Anterior cingulate cortex (tissue), 58 donors: ENCODE results near the gene BMP8B.
"Not testable (repeated sequence)": the region's sequence is repeated elsewhere in the genome, so short reads cannot be mapped to it uniquely, and the experiment has no call there.

Experiments
- DNase-seq, 58 donors: peaks; one replicate each; lab custom pipeline; 2025; lab: John Stamatoyannopoulos, UW

The BMP8B gene

GRCh38 chr1:39788758-39789570 lies at the start of gene BMP8B:
BMP8B (minus strand) TSS chr1:39788865; CDS start chr1:39788485, 380 bp downstream.
- DNase-seq: peak in 37 of 58 donors; percentile 2 to 65 (median 40)

- DNase-seq: no peak
These were observed 48.0 kb upstream of the BMP8B start for GRCh38 chr1:39836595-39837110.

GRCh38 chr1:39835935-39836594 lies 47.4 kb upstream of the BMP8B start:
- no peak for DNase-seq

GRCh38 chr1:39835110-39835509 lies 46.4 kb upstream of the BMP8B start:
- DNase-seq: no peak

GRCh38 chr1:39833621-39834385 lies 45.1 kb upstream of the BMP8B start:
- DNase-seq: no peak

GRCh38 chr1:39833121-39833520 lies 44.5 kb upstream of the BMP8B start:
- DNase-seq: no peak

- no peak for DNase-seq
These were observed 43.6 kb upstream of the BMP8B start for GRCh38 chr1:39832294-39832693.

GRCh38 chr1:39829791-39830533 lies 41.3 kb upstream of the BMP8B start:
- DNase-seq: no peak

GRCh38 chr1:39828734-39829133 lies 40.1 kb upstream of the BMP8B start:
- no peak for DNase-seq

GRCh38 chr1:39828255-39828654 lies 39.6 kb upstream of the BMP8B start:
- DNase-seq: not testable (repeated sequence)

GRCh38 chr1:39827201-39827600 lies 38.5 kb upstream of the BMP8B start:
- no peak for DNase-seq

GRCh38 chr1:39826583-39826982 lies 37.9 kb upstream of the BMP8B start:
- DNase-seq: no peak

GRCh38 chr1:39825432-39825941 lies 36.8 kb upstream of the BMP8B start:
- DNase-seq: no peak

- not testable (repeated sequence) for DNase-seq
These were observed 34.8 kb upstream of the BMP8B start for GRCh38 chr1:39823450-39823849.

GRCh38 chr1:39822146-39822545 lies 33.5 kb upstream of the BMP8B start:
- DNase-seq: no peak

- no peak for DNase-seq
These were observed 30.6 kb upstream of the BMP8B start for GRCh38 chr1:39819091-39819812.

GRCh38 chr1:39818482-39818881 lies 29.8 kb upstream of the BMP8B start:
- DNase-seq: no peak

- DNase-seq: peak in 8 of 58 donors; percentile 2 to 15 (median 6)
These were observed 28.6 kb upstream of the BMP8B start for GRCh38 chr1:39817091-39817932.
